NCI-H128 (cell line): ENCODE measurements around the gene KLF13.

ENCODE experiments used
- DNase-seq: peaks from one replicate; lab custom pipeline; 2025; ENCODE audit not compliant: unreplicated experiment; lab: John Stamatoyannopoulos, UW

KLF13 gene

GRCh38 chr15:31360843-31361763 is 34.5 kb downstream of the KLF13 start:
- peak; percentile 45 for DNase-seq

DNA sequence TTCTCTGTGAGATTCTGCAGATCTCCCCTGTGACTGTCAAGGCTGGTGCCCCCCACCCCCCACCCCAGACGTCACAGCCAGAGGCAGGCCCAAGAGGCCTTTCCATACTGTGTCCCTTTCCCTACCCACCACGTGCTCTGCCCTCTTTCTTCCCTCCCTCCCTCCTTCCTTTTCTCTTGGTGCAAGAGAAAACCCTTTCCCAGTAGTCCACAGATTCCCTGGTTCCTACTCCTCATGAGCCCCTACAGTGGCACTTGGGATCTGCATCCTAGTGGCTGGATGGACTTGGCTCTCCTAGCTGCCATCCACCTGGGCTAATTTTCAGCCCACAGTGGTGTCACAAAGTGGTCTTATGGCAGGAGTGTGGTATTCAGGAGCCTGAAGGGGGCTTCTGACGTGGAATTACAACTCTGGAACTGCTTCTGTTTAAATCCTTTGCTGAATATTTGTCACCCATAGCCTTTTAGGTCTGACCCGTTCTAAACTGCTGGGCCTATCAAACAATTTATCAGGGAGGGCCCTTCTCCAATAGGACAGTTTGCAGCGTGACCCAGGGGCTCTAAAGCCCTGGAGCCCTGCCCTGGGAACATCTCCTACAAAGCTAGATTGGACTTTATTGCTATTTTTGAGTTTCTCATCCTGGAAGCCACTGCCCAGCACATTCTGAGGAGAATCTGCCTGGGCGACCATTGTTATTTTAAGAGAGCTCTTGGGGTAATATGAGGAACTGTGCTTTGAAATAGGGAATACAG is 35.3 kb downstream of the KLF13 start:
- DNase-seq: no peak

- DNase-seq: no peak
These were observed 36.3 kb downstream of the KLF13 start for GRCh38 chr15:31362886-31363285.

- no peak for DNase-seq
These were observed 37.8 kb downstream of the KLF13 start for GRCh38 chr15:31364301-31365031.

DNA sequence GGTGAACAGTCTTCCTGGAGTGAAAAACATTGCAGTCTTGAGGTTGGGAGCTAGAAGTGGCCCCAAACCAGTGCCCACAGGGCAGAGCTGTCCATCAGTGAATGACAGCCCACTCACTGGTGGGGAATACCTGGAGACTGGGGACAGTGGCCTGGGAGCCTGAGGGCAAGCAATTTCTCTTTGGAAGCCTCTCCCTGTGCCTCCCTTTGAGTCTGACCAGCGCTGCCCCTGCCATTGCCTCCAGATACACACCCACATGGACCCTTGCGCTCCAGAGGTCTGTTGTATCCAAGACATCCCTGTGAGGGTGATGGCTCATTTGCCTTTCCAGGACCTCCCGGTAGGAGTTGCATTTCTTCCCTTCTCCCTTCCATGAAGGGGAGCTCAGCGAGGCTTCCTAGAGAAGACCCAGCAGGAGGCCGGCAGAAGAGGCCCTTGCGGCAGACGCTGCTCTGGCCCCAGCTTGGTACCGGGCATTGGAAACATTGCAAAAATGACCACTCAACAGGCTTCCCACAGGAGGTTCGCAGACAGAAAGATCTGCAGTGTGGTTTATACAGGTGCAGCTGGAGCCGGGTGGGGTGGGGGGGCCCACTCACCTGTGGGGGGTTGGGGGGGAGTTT is 38.5 kb downstream of the KLF13 start:
- DNase-seq: no peak

DNA sequence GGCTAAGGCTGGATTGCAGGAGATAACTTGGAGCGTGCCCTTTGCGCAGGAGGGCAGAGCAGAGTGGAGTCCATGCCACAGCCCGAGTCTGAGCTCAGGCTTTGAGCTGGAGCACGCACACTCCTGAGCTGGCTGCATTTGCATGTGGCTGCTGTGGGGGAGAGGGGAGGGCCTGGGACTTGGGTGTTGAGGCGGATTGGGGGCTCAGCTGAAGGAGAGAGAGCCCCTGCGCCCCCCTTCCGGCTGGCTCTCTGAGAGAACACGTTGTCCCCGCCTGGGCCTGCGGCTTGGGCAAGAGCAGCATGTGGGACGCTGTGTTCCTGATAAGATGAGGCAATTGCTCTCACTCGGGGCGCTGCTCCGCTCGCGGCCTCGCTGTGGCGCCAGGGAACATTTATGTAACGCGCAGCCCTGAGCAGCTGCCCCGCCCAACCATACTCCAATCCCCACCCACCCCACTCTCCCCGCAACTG is 39.1 kb downstream of the KLF13 start:
- DNase-seq: peak; percentile 9

DNA sequence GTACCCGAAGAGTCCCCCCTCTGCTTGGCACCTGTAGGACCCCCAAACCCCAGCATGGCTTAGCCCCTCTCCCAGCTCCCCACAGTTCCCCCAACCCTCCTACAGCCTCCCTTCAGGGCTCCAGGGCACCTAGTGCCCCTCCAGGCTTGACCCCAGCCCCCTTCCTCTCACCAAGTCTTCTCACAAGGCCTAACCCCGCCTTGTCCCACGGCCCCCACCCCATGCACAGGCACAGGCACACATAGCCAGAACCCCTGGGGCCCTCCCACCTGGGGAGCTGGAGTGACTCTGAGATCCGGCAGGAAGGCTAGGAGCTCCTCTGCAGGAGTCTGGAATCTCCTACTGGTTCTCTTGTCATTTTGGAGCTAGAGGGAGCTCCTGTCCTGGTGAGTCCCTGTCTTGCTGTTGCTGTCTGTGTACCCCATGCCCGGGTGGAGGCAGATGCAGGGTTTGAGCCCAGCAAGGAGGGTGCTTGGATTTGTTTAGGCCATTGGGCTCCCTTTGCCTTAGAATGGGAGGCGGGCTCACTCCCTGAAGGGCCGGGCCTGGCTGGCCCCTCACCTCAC is 39.6 kb downstream of the KLF13 start:
- no peak for DNase-seq

- DNase-seq: no peak
These were observed 40.5 kb downstream of the KLF13 start for GRCh38 chr15:31367021-31367729.

GRCh38 chr15:31367730-31368344 is 41.2 kb downstream of the KLF13 start:
- no peak for DNase-seq

- no peak for DNase-seq
These were observed 43.1 kb downstream of the KLF13 start for GRCh38 chr15:31369727-31370126.

DNA sequence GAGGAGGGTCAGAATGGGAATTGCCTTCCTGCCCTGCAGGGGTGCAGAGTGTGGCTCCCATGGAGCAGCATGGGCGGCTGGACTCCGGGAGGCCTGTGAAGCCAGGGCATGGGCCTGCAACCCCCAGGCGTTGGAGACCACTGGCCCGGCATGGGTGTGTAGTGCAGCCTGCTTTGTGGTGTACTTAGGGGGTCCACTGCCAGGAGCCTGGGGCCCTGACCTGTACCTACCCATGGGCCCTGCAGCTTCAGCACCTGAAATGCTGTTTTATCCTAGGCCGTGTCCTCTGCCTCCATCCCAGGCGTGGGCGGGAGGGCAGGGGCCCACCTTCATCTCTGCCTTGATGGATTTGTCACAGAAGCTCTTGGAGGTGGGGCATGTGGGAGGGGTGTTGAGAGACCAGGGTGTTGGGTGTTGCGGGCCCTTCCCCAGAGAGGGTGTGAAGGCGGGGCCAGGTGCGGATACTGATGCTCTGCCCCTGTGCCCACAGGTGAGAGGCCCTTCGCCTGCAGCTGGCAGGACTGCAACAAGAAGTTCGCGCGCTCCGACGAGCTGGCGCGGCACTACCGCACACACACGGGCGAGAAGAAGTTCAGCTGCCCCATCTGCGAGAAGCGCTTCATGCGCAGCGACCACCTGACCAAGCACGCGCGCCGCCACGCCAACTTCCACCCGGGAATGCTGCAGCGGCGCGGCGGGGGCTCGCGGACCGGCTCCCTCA is 45.0 kb downstream of the KLF13 start:
- no peak for DNase-seq

GRCh38 chr15:31372635-31373091 is 46.0 kb downstream of the KLF13 start:
- no peak for DNase-seq

GRCh38 chr15:31373096-31373865 is 46.6 kb downstream of the KLF13 start:
- DNase-seq: no peak

DNA sequence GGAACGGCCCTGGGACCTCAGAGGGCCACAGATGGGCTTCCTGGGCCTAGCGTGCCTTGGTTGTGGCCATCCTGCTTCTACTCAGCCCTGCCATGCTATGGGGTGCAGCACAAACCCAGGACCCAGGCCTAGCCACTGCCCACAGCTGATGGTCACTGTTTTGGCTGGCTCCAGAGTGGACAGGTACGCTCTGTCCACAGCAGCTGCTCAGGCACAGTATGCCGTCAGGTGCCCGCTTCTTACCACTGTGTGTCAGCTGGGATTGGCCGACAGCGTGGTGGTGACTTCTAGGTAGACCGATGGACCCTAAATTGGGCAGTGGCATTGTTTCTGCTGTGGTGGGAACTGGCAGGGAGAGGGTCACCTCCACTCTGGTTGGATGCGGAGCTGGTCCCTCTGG is 47.3 kb downstream of the KLF13 start:
- DNase-seq: no peak

DNA sequence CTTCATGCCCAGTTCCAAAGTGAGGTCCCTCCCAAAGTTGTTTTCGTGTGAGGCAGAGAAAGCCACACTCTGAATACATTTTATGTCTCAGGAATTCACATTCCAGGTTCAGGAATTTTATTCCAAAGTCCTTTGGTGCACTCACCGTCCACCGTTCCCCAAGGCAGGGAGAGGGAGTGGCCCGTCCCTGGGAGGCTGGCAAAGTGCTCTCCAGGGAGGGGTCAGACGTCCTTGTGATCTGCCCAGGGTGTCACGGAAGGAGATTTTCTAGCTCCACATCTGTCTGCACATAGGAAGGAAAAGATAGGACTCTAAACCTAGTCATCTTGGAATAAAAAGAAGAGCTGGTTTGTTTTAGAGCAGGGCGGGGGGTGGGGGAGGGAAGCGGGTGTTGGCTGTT is 47.9 kb downstream of the KLF13 start:
- DNase-seq: no peak

- no peak for DNase-seq
These were observed 48.4 kb downstream of the KLF13 start for GRCh38 chr15:31374986-31375385.

DNA sequence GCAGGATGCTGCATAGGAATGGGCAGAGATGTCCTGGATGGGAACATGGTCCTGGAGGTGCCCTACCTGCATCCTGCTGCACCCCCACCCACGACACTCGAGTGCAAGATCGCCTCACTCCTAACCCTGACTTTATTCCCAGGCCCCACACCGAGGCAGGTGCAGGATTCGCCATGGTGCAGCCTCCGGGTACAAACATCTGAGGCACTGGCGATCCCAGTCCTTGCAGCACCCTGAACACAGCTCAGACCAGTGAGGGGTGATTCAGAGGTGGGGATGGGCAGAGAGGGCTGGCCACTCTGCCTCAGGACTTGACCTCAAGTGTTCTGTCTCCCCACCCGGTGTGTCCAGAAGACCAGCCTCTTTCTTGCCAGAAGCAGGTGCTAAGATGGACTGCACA is 49.1 kb downstream of the KLF13 start:
- no peak for DNase-seq

- DNase-seq: no peak
These were observed 49.9 kb downstream of the KLF13 start for GRCh38 chr15:31376511-31376910.
